H9 (cell line): ENCODE data around the gene GLRX. TPM values are rescaled to one million over a fixed set of nuclear protein-coding genes. Genes with fewer than 3 reads are reported as not detected.

Experiments used
- DNase-seq: peaks from one replicate; pipeline ENCODE4 v3.0.0-alpha.2; 2017
- H2AFZ ChIP-seq: one replicate; pipeline ENCODE4 v1.6.1; 2013; ENCODE audit warnings: mild to moderate bottlenecking, low read length, control low read depth, moderate library complexity
- H2AK5ac ChIP-seq: 2 replicates; pipeline ENCODE4 v1.6.1; 2013; ENCODE audit warnings: low read length, control low read depth, mixed read lengths; ENCODE audit not compliant: insufficient read length
- H2BK120ac ChIP-seq: one replicate; pipeline ENCODE4 v1.6.1; 2013; ENCODE audit warnings: low read depth, mild to moderate bottlenecking, low read length, control low read depth, inconsistent platforms; ENCODE audit not compliant: poor library complexity, severe bottlenecking
- H2BK12ac ChIP-seq: 2 replicates; pipeline ENCODE4 v1.6.1; 2013; ENCODE audit warnings: low read length, control low read depth, mixed read lengths, low read depth; ENCODE audit not compliant: insufficient read length
- H2BK15ac ChIP-seq: 2 replicates; pipeline ENCODE4 v1.6.1; 2013; ENCODE audit warnings: low read depth, low read length, control low read depth
- H2BK20ac ChIP-seq: one replicate; pipeline ENCODE4 v1.6.1; 2013; ENCODE audit warnings: low read depth, mild to moderate bottlenecking, low read length, control low read depth, inconsistent platforms; ENCODE audit not compliant: poor library complexity, severe bottlenecking
- H2BK5ac ChIP-seq: 2 replicates; pipeline ENCODE4 v1.6.1; 2013; ENCODE audit warnings: low read length, control low read depth, mixed read lengths; ENCODE audit not compliant: insufficient read length
- H3K14ac ChIP-seq: 2 replicates; pipeline ENCODE4 v1.6.1; 2013; ENCODE audit warnings: low read length, control low read depth; ENCODE audit not compliant: insufficient read depth
- H3K18ac ChIP-seq: 2 replicates; pipeline ENCODE4 v1.6.1; 2013; ENCODE audit warnings: low read depth, mild to moderate bottlenecking, mixed read lengths, low read length, control low read depth; ENCODE audit not compliant: insufficient read length
- H3K23ac ChIP-seq: 2 replicates; pipeline ENCODE4 v1.6.1; 2013; ENCODE audit warnings: low read length, control low read depth, mixed read lengths, low read depth; ENCODE audit not compliant: insufficient read length
- H3K23me2 ChIP-seq: 2 replicates; pipeline ENCODE4 v1.6.1; 2013; ENCODE audit warnings: low read depth, mild to moderate bottlenecking, mixed read lengths, low read length, control low read depth; ENCODE audit not compliant: insufficient read length, poor library complexity, severe bottlenecking
- H3K27ac ChIP-seq: 2 replicates; pipeline ENCODE4 v1.5.1; 2013; ENCODE audit warnings: low read length, control low read depth, mixed read lengths, low read depth; ENCODE audit not compliant: insufficient read length
- H3K27me3 ChIP-seq: 2 replicates; pipeline ENCODE4 v1.6.1; 2013; ENCODE audit warnings: low read length, control low read depth, inconsistent platforms; ENCODE audit not compliant: insufficient read depth
- H3K4ac ChIP-seq: 2 replicates; pipeline ENCODE4 v1.6.1; 2013; ENCODE audit warnings: low read depth, mild to moderate bottlenecking, control low read depth, inconsistent platforms, low read length, moderate library complexity
- H3K4me1 ChIP-seq: 2 replicates; pipeline ENCODE4 v1.6.1; 2013; ENCODE audit warnings: low read length, control low read depth, inconsistent platforms; ENCODE audit not compliant: insufficient read depth
- H3K4me2 ChIP-seq: 2 replicates; pipeline ENCODE4 v1.6.1; 2013; ENCODE audit warnings: low read length, control low read depth, mixed read lengths; ENCODE audit not compliant: insufficient read length, insufficient read depth
- H3K56ac ChIP-seq: 2 replicates; pipeline ENCODE4 v1.6.1; 2013; ENCODE audit warnings: low read depth, mild to moderate bottlenecking, mixed read lengths, low read length, control low read depth; ENCODE audit not compliant: insufficient read length
- H3K79me1 ChIP-seq: 2 replicates; pipeline ENCODE4 v1.6.1; 2013; ENCODE audit warnings: low read depth, mild to moderate bottlenecking, moderate library complexity, low read length, control low read depth, inconsistent platforms; ENCODE audit not compliant: insufficient read depth, poor library complexity, severe bottlenecking
- H3K79me2 ChIP-seq: 2 replicates; pipeline ENCODE4 v1.6.1; 2013; ENCODE audit warnings: low read length, control low read depth, inconsistent platforms; ENCODE audit not compliant: insufficient read depth
- H3K9ac ChIP-seq: 2 replicates; pipeline ENCODE4 v1.6.1; 2013; ENCODE audit warnings: low read length, control low read depth, mixed read lengths; ENCODE audit not compliant: insufficient read length; ENCODE audit errors: extremely low read depth
- H3K9me3 ChIP-seq: one replicate; pipeline ENCODE4 v1.6.1; 2013; ENCODE audit warnings: low read depth, low read length, inconsistent platforms; ENCODE audit not compliant: control insufficient read depth
- H3T11ph ChIP-seq: one replicate; pipeline ENCODE4 v1.6.1; 2013; ENCODE audit warnings: mild to moderate bottlenecking, low read length, control low read depth, inconsistent platforms
- H4K20me1 ChIP-seq: one replicate; pipeline ENCODE4 v1.6.1; 2013; ENCODE audit not compliant: control insufficient read depth, insufficient read length, insufficient read depth
- H4K5ac ChIP-seq: 2 replicates; pipeline ENCODE4 v1.6.1; 2013; ENCODE audit warnings: low read depth, mild to moderate bottlenecking, mixed read lengths, low read length, control low read depth; ENCODE audit not compliant: insufficient read length
- H4K8ac ChIP-seq: replicated peaks from 2 replicates; pipeline ENCODE4 v1.6.1; 2013; ENCODE audit warnings: low read length, control low read depth, mixed read lengths, low read depth; ENCODE audit not compliant: insufficient read length
- H4K91ac ChIP-seq: 2 replicates; pipeline ENCODE4 v1.6.1; 2013; ENCODE audit warnings: low read depth, mild to moderate bottlenecking, moderate library complexity, mixed read lengths, low read length, control low read depth; ENCODE audit not compliant: insufficient read length
- H3K27ac Mint-ChIP-seq, 3 experiments: 2 replicates in 2 of 3; 3 replicates in 1 of 3; pipeline ENCODE4 v1.8.0; 2020 to 2021; ENCODE audit warnings: mixed read lengths in 3 of 3, mild to moderate bottlenecking in 1 of 3, moderate library complexity in 1 of 3
- H3K27me3 Mint-ChIP-seq: 2 replicates; pipeline ENCODE4 v1.8.0; 2021; ENCODE audit warnings: low read depth, mild to moderate bottlenecking, moderate library complexity, mixed read lengths
- H3K36me3 Mint-ChIP-seq, 3 experiments: 2 replicates in 2 of 3; 3 replicates in 1 of 3; pipeline ENCODE4 v1.8.0; 2020 to 2021; ENCODE audit warnings: low read depth in 3 of 3, mixed read lengths in 3 of 3; ENCODE audit not compliant: insufficient read depth in 1 of 3
- H3K4me1 Mint-ChIP-seq, 2 experiments: 2 replicates each; pipeline ENCODE4 v1.8.0; 2020; ENCODE audit warnings: mixed read lengths in 2 of 2
- H3K4me3 Mint-ChIP-seq, 2 experiments: 2 replicates in 1 of 2; 3 replicates in 1 of 2; pipeline ENCODE4 v1.8.0; 2020 to 2021; ENCODE audit warnings: mild to moderate bottlenecking in 2 of 2, mixed read lengths in 2 of 2, moderate library complexity in 1 of 2
- H3K9me3 Mint-ChIP-seq, 2 experiments: 2 replicates in 1 of 2; 3 replicates in 1 of 2; pipeline ENCODE4 v1.8.0; 2020; ENCODE audit warnings: mild to moderate bottlenecking in 2 of 2, mixed read lengths in 2 of 2, moderate library complexity in 1 of 2
- CTCF ChIP-seq: fragments of 200-600 bp; sonication (generic); conservative IDR thresholded peaks from 3 replicates; pipeline ENCODE4 v1.8.0; 2021; ENCODE audit warnings: antibody characterized with exemption, mild to moderate bottlenecking
- WGBS: extraction: QIAGEN DNeasy Blood & Tissue Kit; methylation state at CpG from one replicate; pipeline ENCODE4 v1.1.7; 2013; ENCODE audit warnings: missing lambda C conversion rate, low lambda C conversion rate, mixed read lengths; ENCODE audit not compliant: insufficient read length; ENCODE audit errors: extremely low coverage; 5-methylcytosine and 5-hydroxymethylcytosine counted together
- total RNA-seq: library from RNA; stranded (reverse); gene quantifications from 2 replicates; pipeline ENCODE4 v1.2.1, GENCODE V29; 2021

GLRX gene
- total RNA-seq, 1 experiment from 2014 or later: 13.8 TPM

- Histone ChIP-seq H3K4me2 (no peak overlapping the region), H2BK20ac (no peak overlapping the region), H3K56ac (no peak overlapping the region), H4K91ac (no peak overlapping the region), H3K9ac (no peak overlapping the region), H2BK12ac (no peak overlapping the region), H3K9me3 (no peaks in the 10 kb centered on the region), H3K4me1 (no peaks in the 10 kb centered on the region), H2AK5ac (no peak overlapping the region), H4K20me1 (no peaks in the 10 kb centered on the region), H3K23me2 (no peaks in the 10 kb centered on the region), H4K8ac (no peak overlapping the region), H3T11ph (no peak overlapping the region), H3K14ac (no peak overlapping the region), H3K79me1 (no peaks in the 10 kb centered on the region), H2AFZ (no peak overlapping the region), H2BK15ac (no peak overlapping the region), H2BK120ac (no peak overlapping the region), H3K18ac (no peak overlapping the region), H4K5ac (no peak overlapping the region), H3K27me3 (no peaks in the 10 kb centered on the region), H3K4ac (no peak overlapping the region), H3K27ac (no peak overlapping the region), H3K79me2 (no peaks in the 10 kb centered on the region), H2BK5ac (no peak overlapping the region), H3K23ac (no peak overlapping the region)
- H3K9me3 Mint-ChIP-seq: no peaks in the 10 kb centered on the region
- H3K27me3 Mint-ChIP-seq: peaks cover 7% of the 10 kb centered on the region; the same call in 1 of the 2 replicates
- no peaks in the 10 kb centered on the region for H3K36me3 Mint-ChIP-seq
- H3K4me1 Mint-ChIP-seq: peaks cover 0 to 5% of the 10 kb centered on the region in 2 experiments; a peak in 3 of 4 replicates
- no peak overlapping the region for H3K27ac Mint-ChIP-seq
- WGBS: no CpG with 5 or more reads among the region's 2 CpGs
- DNase-seq: no peak
- TF ChIP-seq CTCF: no peak
- no peak overlapping the region for H3K4me3 Mint-ChIP-seq
These were observed 17.1 kb upstream of the GLRX start for GRCh38 chr5:95839658-95840057.
